ENCODE results near the gene HTN3. TPM values are rescaled to one million over a fixed set of nuclear protein-coding genes. Genes with fewer than 3 reads are reported as not detected.
"Not testable (repeated sequence)": the region's sequence is repeated elsewhere in the genome, so short reads cannot be mapped to it uniquely, and the experiment has no call there.

Gene HTN3
- total RNA-seq, result not detected

- H3K27ac ChIP-seq; DNase-seq (ENCODE audit: low spot score in 2 of 2); H3K36me3 ChIP-seq; H3K4me1 ChIP-seq; H3K4me3 ChIP-seq; H3K9me3 ChIP-seq; H3K27me3 ChIP-seq: not testable (repeated sequence)
- 87 to 88% methylated on average over 7 of the region's 7 CpGs for WGBS, 2 donors
Measured at GRCh38 chr4:70028159-70028558, at the start of gene HTN3. TSS of gene HTN3 (plus strand) at chr4:70028459. CDS start at chr4:70030741, 2,282 bp downstream.

- H3K27me3 ChIP-seq, result no peaks in the 10 kb centered on the region
- no peak for DNase-seq (ENCODE audit: low spot score in 2 of 2)
- H3K9me3 ChIP-seq, result no peaks in the 10 kb centered on the region
- WGBS, 2 donors, result 38 to 44% methylated on average over 2 of the region's 2 CpGs
- peaks cover 0 to 5% (median 0%) of the 10 kb centered on the region in 4 donors for H3K4me1 ChIP-seq
- no peak overlapping the region for H3K4me3 ChIP-seq
- no peak for TF ChIP-seq POLR2A (IDR thresholded peaks at IDR 0.05)
- TF ChIP-seq EP300 (IDR thresholded peaks at IDR 0.05), result no peak
- no peak for TF ChIP-seq CTCF (IDR thresholded peaks at IDR 0.05)
- no peaks in the 10 kb centered on the region for H3K36me3 ChIP-seq
- H3K27ac ChIP-seq, result no peak overlapping the region
Measured at GRCh38 chr4:69984030-69984443, 44.2 kb upstream of the HTN3 start.

- TF ChIP-seq POLR2A (IDR thresholded peaks at IDR 0.05) (no peak), CTCF (IDR thresholded peaks at IDR 0.05) (no peak), EP300 (IDR thresholded peaks at IDR 0.05) (no peak)
- Histone ChIP-seq H3K4me1 (peaks cover 0 to 5% (median 0%) of the 10 kb centered on the region in 4 donors), H3K4me3 (no peak overlapping the region), H3K9me3 (no peaks in the 10 kb centered on the region), H3K27me3 (no peaks in the 10 kb centered on the region), H3K27ac (no peak overlapping the region), H3K36me3 (no peaks in the 10 kb centered on the region)
- WGBS, 2 donors, result 81 to 88% methylated on average over 1 of the region's 1 CpG
- DNase-seq (ENCODE audit: low spot score in 2 of 2), result no peak
Measured at GRCh38 chr4:69986663-69987062, 41.6 kb upstream of the HTN3 start.

GRCh38 chr4:69991016-69991415 is 37.2 kb upstream of the HTN3 start:
- 87 to 88% methylated on average over 4 of the region's 4 CpGs for WGBS, 2 donors
- DNase-seq (ENCODE audit: low spot score in 2 of 2), result no peak

GRCh38 chr4:69994782-69995181 is 33.5 kb upstream of the HTN3 start:
- Histone ChIP-seq H3K27me3 (no peaks in the 10 kb centered on the region), H3K9me3 (no peaks in the 10 kb centered on the region), H3K4me3 (no peak overlapping the region), H3K4me1 (no peaks in the 10 kb centered on the region), H3K27ac (no peak overlapping the region), H3K36me3 (no peaks in the 10 kb centered on the region)
- TF ChIP-seq EP300 (IDR thresholded peaks at IDR 0.05), result no peak
- TF ChIP-seq POLR2A (IDR thresholded peaks at IDR 0.05), result no peak
- no peak for TF ChIP-seq CTCF (IDR thresholded peaks at IDR 0.05)
- DNase-seq (ENCODE audit: low spot score in 2 of 2), result no peak
- WGBS, 2 donors, result 83% methylated on average over 5 of the region's 5 CpGs

More at GRCh38 chr4:69991016-69991415, 37.2 kb upstream of the HTN3 start:
- H3K9me3 ChIP-seq, result no peaks in the 10 kb centered on the region
- no peaks in the 10 kb centered on the region for H3K36me3 ChIP-seq
- H3K4me1 ChIP-seq, result no peaks in the 10 kb centered on the region
- no peaks in the 10 kb centered on the region for H3K27me3 ChIP-seq
- TF ChIP-seq POLR2A (IDR thresholded peaks at IDR 0.05), result no peak
- no peak for TF ChIP-seq CTCF (IDR thresholded peaks at IDR 0.05)
- TF ChIP-seq EP300 (IDR thresholded peaks at IDR 0.05), result no peak
- H3K27ac ChIP-seq, result no peak overlapping the region
- H3K4me3 ChIP-seq, result no peak overlapping the region

GRCh38 chr4:69995526-69996016 is 32.7 kb upstream of the HTN3 start, which contains the start of gene STATH:
TSS of gene STATH (plus strand) at chr4:69995966. CDS start at chr4:69998438, 2,472 bp downstream.
- 71 to 79% methylated on average over 3 of the region's 3 CpGs for WGBS, 2 donors
- Histone ChIP-seq H3K27ac (no peak within 1 kb of the TSS), H3K4me3 (no peak within 1 kb of the TSS), H3K9me3 (no peaks in the 10 kb centered on the region), H3K36me3 (no peaks in the 10 kb centered on the region), H3K4me1 (no peaks in the 10 kb centered on the region), H3K27me3 (no peaks in the 10 kb centered on the region)
- DNase-seq (ENCODE audit: low spot score in 2 of 2), result no peak
- TF ChIP-seq EP300 (IDR thresholded peaks at IDR 0.05) (no peak), POLR2A (IDR thresholded peaks at IDR 0.05) (no peak)
